IMR-90 (cell line): Measurements from ENCODE around the gene METTL22.

Experiments used
- MAFK ChIP-seq: IDR thresholded peaks from 2 replicates; pipeline ENCODE4 v1.6.1; 2012; ENCODE audit warnings: low read depth, low read length, improper control_type of control experiment
- POLR2A ChIP-seq: IDR thresholded peaks from 2 replicates; pipeline ENCODE4 v1.6.1; 2012; ENCODE audit warnings: mild to moderate bottlenecking, low read depth, low read length

- no peak for TF ChIP-seq POLR2A
- TF ChIP-seq MAFK, result no peak
Measured at GRCh38 chr16:8686031-8686621, 64.6 kb downstream of the METTL22 start.
